K562 (cell line): ENCODE data around the gene NKAIN4. TPM values are rescaled to one million over a fixed set of nuclear protein-coding genes. Genes with fewer than 3 reads are reported as not detected.

Experiments
- ATAC-seq: fragments of 200-7000 bp; cut with Tn5 transposase; 3 replicates; pipeline ENCODE4 v1.9.1; 2020; ENCODE audit warnings: moderate library complexity
- BruUV-seq: library from RNA; stranded (reverse); fragments of 400-500 nt; replicated peaks from 2 replicates; lab custom pipeline; 2021; lab: Mats Ljungman, UMichigan
- CTCF ChIA-PET: fragments of 300-600 bp; formaldehyde crosslinking; extraction: SDS; loops from one replicate; lab custom pipeline; 2021; ENCODE audit warnings: low intra/inter-chr PET ratio; lab: Yijun Ruan, JAX
- POLR2A ChIA-PET: fragments of 300-600, 350-650 bp; sonication (Branson Sonifier 250); formaldehyde crosslinking; extraction: SDS; loops from one replicate; lab custom pipeline; 2021; ENCODE audit warnings: antibody characterized with exemption, inconsistent platforms; lab: Yijun Ruan, JAX
- DNase-seq, 4 experiments: peaks; one replicate each; pipeline versions ENCODE4 v3.0.0 to v3.0.0-alpha.2; 2011 to 2018; ENCODE audit warnings: low spot score in 3 of 4, mixed read lengths in 3 of 4; ENCODE audit errors: extremely low read depth in 1 of 4
- FAIRE-seq: peaks from 2 replicates; lab custom pipeline; 2011; peaks lifted over from hg19 to GRCh38; lab: Jason Lieb, UNC
- H2AFZ ChIP-seq: 2 replicates; pipeline ENCODE4 v1.6.0; 2011; ENCODE audit warnings: low read depth, low read length, control low read depth, inconsistent platforms
- H3K27ac ChIP-seq: fragments of 200-600 bp; 3 replicates; pipeline ENCODE4 v1.8.0; 2011; ENCODE audit warnings: low read depth, mild to moderate bottlenecking, control low read depth, inconsistent platforms, low read length, moderate library complexity, mixed read lengths; ENCODE audit errors: extremely low read depth
- H3K27me3 ChIP-seq, 2 experiments: fragments of 300-600 bp in 1 of 2; 2 replicates in 1 of 2; 3 replicates in 1 of 2; pipeline versions ENCODE4 v1.6.0 to v1.8.0; 2011; ENCODE audit warnings: inconsistent platforms in 2 of 2, low read length in 2 of 2, mild to moderate bottlenecking in 1 of 2, mixed read lengths in 1 of 2, moderate library complexity in 1 of 2; ENCODE audit not compliant: control insufficient read depth in 2 of 2, insufficient read depth in 2 of 2
- H3K36me3 ChIP-seq: fragments of 300-600 bp; 3 replicates; pipeline ENCODE4 v1.8.0; 2011; ENCODE audit warnings: mild to moderate bottlenecking, low read length, inconsistent platforms; ENCODE audit not compliant: control insufficient read depth, insufficient read depth
- H3K4me1 ChIP-seq, 2 experiments: fragments of 200-600 bp in 1 of 2; replicated peaks in 1 of 2; 2 replicates in 1 of 2; 3 replicates in 1 of 2; pipeline versions ENCODE4 v1.5.1 to v1.8.0; 2011; ENCODE audit warnings: inconsistent platforms in 2 of 2, low read length in 2 of 2, mild to moderate bottlenecking in 1 of 2, mixed read lengths in 1 of 2, moderate library complexity in 1 of 2; ENCODE audit not compliant: control insufficient read depth in 2 of 2, insufficient read depth in 2 of 2
- H3K4me2 ChIP-seq: 2 replicates; pipeline ENCODE4 v1.6.1; 2011; ENCODE audit warnings: low read length, control low read depth, inconsistent platforms, mixed read lengths; ENCODE audit not compliant: insufficient read depth
- H3K4me3 ChIP-seq: fragments of 200-600 bp; sonication (generic), shearing (Covaris generic); 2 replicates; pipeline ENCODE4 v1.5.1; 2016; ENCODE audit warnings: control low read depth, inconsistent platforms
- H3K79me2 ChIP-seq: fragments of 200-600 bp; 3 replicates; pipeline ENCODE4 v1.8.0; 2011; ENCODE audit warnings: low read length, inconsistent platforms; ENCODE audit not compliant: control insufficient read depth, insufficient read depth
- H3K9ac ChIP-seq, 2 experiments: 2 replicates each; pipeline versions ENCODE4 v1.6.0 to v1.6.1; 2011; ENCODE audit warnings: low read depth in 2 of 2, low read length in 2 of 2, control low read depth in 1 of 2, inconsistent platforms in 1 of 2, mild to moderate bottlenecking in 1 of 2, mixed read lengths in 1 of 2; ENCODE audit not compliant: insufficient read depth in 1 of 2
- H3K9me1 ChIP-seq: one replicate; pipeline ENCODE4 v1.6.0; 2011; ENCODE audit warnings: inconsistent platforms, mild to moderate bottlenecking, low read length, moderate library complexity; ENCODE audit not compliant: control insufficient read depth, insufficient read depth
- H3K9me3 ChIP-seq: replicated peaks from 2 replicates; pipeline ENCODE4 v1.5.1; 2011; ENCODE audit warnings: low read depth, low read length, inconsistent platforms; ENCODE audit not compliant: control insufficient read depth, insufficient read depth
- H4K20me1 ChIP-seq: replicated peaks from 2 replicates; pipeline ENCODE4 v1.6.1; 2011; ENCODE audit warnings: low read length, inconsistent platforms, mixed read lengths; ENCODE audit not compliant: control insufficient read depth, insufficient read depth
- BHLHE40 ChIP-seq: IDR thresholded peaks from 2 replicates; pipeline ENCODE4 v1.6.1; 2011; ENCODE audit warnings: low read length, improper control_type of control experiment
- BRD4 ChIP-seq: fragments of 200-600 bp; sonication (generic); IDR thresholded peaks from 2 replicates; pipeline ENCODE4 v1.6.1; 2017; ENCODE audit warnings: inconsistent platforms
- CBX5 ChIP-seq: IDR thresholded peaks from 2 replicates; pipeline ENCODE4 v1.6.1; 2014; ENCODE audit warnings: low read depth, borderline replicate concordance
- ETV1 ChIP-seq: fragments of 450-650 bp; conservative IDR thresholded peaks from 2 replicates; pipeline ENCODE4 v1.6.1; 2016; ENCODE audit warnings: missing genetic modification characterization, control low read depth, low read depth, missing compliant biosample characterization
- HIVEP1 ChIP-seq: fragments of 250-450 bp; sonication (Bioruptor Pico); IDR thresholded peaks from 2 replicates; pipeline ENCODE4 v1.4.0; 2020; ENCODE audit warnings: mild to moderate bottlenecking
- IRF2 ChIP-seq: sonication (generic); formaldehyde crosslinking; IDR thresholded peaks from 2 replicates; pipeline ENCODE4 v1.8.1; 2022; ENCODE audit warnings: mild to moderate bottlenecking, missing genetic modification reagents
- KLF10 ChIP-seq: fragments of 250-450 bp; sonication (Bioruptor Pico); IDR thresholded peaks from 2 replicates; pipeline ENCODE4 v1.6.1; 2021; ENCODE audit warnings: matching md5 sums
- ZNF133 ChIP-seq: fragments of 250-450 bp; sonication (Bioruptor Pico); IDR thresholded peaks from 2 replicates; pipeline ENCODE4 v1.4.0; 2020; ENCODE audit warnings: mild to moderate bottlenecking
- ZNF347 ChIP-seq: fragments of 450-650 bp; formaldehyde crosslinking; IDR thresholded peaks from 2 replicates; pipeline ENCODE4 v1.4.0; 2020; ENCODE audit warnings: low read depth, mild to moderate bottlenecking, moderate library complexity
- ZNF583 ChIP-seq: fragments of 250-450 bp; sonication (Bioruptor Pico); IDR thresholded peaks from 2 replicates; pipeline ENCODE4 v1.4.0; 2020
- ZNF75A ChIP-seq: fragments of 450-650 bp; formaldehyde crosslinking; IDR thresholded peaks from 2 replicates; pipeline ENCODE4 v1.4.0; 2020; ENCODE audit warnings: mild to moderate bottlenecking
- WGBS: fragments of 100-300 bp; shearing (Covaris generic); methylation state at CpG from one replicate; pipeline ENCODE4 v1.1.6; 2016; ENCODE audit warnings: low coverage, mixed read lengths; ENCODE audit not compliant: insufficient coverage; ENCODE audit errors: missing lambda C conversion rate; 5-methylcytosine and 5-hydroxymethylcytosine counted together
- in situ Hi-C: fragments of 300-500 bp; cut with MboI; formaldehyde crosslinking; loops from 4 replicates; pipeline ENCODE4 v1.15.0; 2018; ENCODE audit warnings: inconsistent platforms, mixed read lengths
- intact Hi-C: fragments of 100-400 bp; cut with micrococcal nuclease; formaldehyde crosslinking; loops from 2 replicates; pipeline ENCODE4 v1.14.2; 2022
- polyA plus RNA-seq, 8 experiments: library from polyadenylated mRNA; depleted of rRNA in 4 of 8; stranded (reverse) in 5 of 8; unstranded in 3 of 8; fragments of >200 nt; fragmentation: Nextera tagmentation in 2 of 8; fragmentation: Illumina TruSeq in 1 of 8; extraction: Ambion mirVana in 2 of 8; extraction: Trizol in 1 of 8; gene quantifications; 2 replicates each; pipeline versions ENCODE4 v1.2.1 to v1.2.3, GENCODE V29; 2011 to 2014; ENCODE audit warnings: inconsistent platforms in 1 of 8, missing spikeins in 1 of 8
- total RNA-seq, 7 experiments: library from RNA; depleted of rRNA in 6 of 7; stranded (reverse); fragments of >200 nt in 6 of 7; fragmentation: Illumina TruSeq in 2 of 7; extraction: Trizol in 2 of 7; gene quantifications; 2 replicates each; pipeline versions ENCODE4 v1.2.1 to v1.2.3, GENCODE V29; 2011 to 2021; ENCODE audit warnings: low replicate concordance in 1 of 7
- TF ChIP-seq, protein P1 (sequence below), 2 experiments: fragments of 450-650 bp in 1 of 2; sonication (generic) in 1 of 2; formaldehyde crosslinking in 1 of 2; IDR thresholded peaks; 2 replicates each; pipeline versions ENCODE4 v1.7.1 to v1.9.0; 2016 to 2022; ENCODE audit warnings: inconsistent platforms in 1 of 2, mild to moderate bottlenecking in 1 of 2, missing genetic modification reagents in 1 of 2
- TF ChIP-seq, protein P2 (sequence below): sonication (generic); formaldehyde crosslinking; IDR thresholded peaks from 2 replicates; pipeline ENCODE4 v1.8.1; 2022; ENCODE audit warnings: missing genetic modification reagents

NKAIN4 gene
- total and polyA plus RNA-seq, 9 of the 15 experiments (the other 6 are each of a cell fraction or from before 2014, with no cell fraction given): not detected

DNA sequence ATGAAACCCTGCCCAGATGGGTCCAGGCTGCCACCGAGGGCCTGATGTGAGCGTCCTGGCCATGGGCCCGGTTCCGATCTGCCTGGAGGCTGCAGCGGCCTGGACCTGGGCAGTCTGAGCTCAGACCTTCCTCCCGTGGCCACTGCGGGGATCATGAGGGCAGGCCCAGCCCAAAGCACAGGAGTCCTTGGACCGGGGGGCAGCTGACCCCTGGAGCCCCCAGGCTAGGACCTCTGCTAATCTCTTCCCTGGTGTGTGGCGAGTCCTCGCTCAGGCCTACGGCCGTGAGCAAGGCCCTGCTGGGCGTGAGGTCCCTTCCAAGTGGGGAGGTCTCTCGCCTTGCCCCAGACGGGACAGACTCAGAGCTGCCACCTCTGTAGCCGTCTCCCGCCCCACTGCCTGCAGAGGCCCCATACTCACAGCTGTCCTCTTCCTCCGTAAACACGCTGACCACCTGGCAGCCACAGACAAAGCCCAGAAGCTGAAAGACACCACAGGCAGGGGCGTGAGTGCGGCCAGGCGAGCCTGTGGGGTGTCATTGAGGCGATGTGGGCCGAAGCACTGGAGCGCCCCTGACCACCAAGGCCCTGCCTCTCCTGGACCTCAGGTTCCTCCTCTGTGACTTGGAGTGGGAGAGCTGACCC is 10.5 kb downstream of the NKAIN4 start:
- Histone ChIP-seq H3K27me3 (peaks cover 48 to 91% of the 10 kb centered on the region in 2 experiments; a peak in 4 of 5 replicates), H4K20me1 (peaks cover 23% of the 10 kb centered on the region), H3K9me3 (no peaks in the 10 kb centered on the region), H3K27ac (no peak overlapping the region), H3K36me3 (no peaks in the 10 kb centered on the region), H3K9me1 (no peaks in the 10 kb centered on the region), H3K4me3 (no peak overlapping the region), H3K79me2 (no peaks in the 10 kb centered on the region), H2AFZ (no peak overlapping the region), H3K9ac (peak overlapping the region in 1 of 2 experiments; percentile 9; a peak in 1 of 4 replicates), H3K4me2 (no peak overlapping the region), H3K4me1 (peaks cover 0 to 41% of the 10 kb centered on the region in 2 experiments; a peak in 1 of 5 replicates)
- in situ Hi-C loops (no loop called here), intact Hi-C loops (no loop called here)
- FAIRE-seq (no peak), ATAC-seq (no peak), DNase-seq (no peak)
- POLR2A ChIA-PET: interaction anchor here (0.6 kb wide), 3 partner anchors 81 to 319 kb away, joined by 3 to 4 read pairs (median 3); no protein-coding TSS in a partner anchor
- CTCF ChIA-PET: no interaction called here
- no TSS peak for BruUV-seq
- WGBS: 3% methylated on average over 21 of the region's 25 CpGs
- no peak for TF ChIP-seq HIVEP1 (CRISPR knock-in tag)
- TF ChIP-seq, protein P1, sequence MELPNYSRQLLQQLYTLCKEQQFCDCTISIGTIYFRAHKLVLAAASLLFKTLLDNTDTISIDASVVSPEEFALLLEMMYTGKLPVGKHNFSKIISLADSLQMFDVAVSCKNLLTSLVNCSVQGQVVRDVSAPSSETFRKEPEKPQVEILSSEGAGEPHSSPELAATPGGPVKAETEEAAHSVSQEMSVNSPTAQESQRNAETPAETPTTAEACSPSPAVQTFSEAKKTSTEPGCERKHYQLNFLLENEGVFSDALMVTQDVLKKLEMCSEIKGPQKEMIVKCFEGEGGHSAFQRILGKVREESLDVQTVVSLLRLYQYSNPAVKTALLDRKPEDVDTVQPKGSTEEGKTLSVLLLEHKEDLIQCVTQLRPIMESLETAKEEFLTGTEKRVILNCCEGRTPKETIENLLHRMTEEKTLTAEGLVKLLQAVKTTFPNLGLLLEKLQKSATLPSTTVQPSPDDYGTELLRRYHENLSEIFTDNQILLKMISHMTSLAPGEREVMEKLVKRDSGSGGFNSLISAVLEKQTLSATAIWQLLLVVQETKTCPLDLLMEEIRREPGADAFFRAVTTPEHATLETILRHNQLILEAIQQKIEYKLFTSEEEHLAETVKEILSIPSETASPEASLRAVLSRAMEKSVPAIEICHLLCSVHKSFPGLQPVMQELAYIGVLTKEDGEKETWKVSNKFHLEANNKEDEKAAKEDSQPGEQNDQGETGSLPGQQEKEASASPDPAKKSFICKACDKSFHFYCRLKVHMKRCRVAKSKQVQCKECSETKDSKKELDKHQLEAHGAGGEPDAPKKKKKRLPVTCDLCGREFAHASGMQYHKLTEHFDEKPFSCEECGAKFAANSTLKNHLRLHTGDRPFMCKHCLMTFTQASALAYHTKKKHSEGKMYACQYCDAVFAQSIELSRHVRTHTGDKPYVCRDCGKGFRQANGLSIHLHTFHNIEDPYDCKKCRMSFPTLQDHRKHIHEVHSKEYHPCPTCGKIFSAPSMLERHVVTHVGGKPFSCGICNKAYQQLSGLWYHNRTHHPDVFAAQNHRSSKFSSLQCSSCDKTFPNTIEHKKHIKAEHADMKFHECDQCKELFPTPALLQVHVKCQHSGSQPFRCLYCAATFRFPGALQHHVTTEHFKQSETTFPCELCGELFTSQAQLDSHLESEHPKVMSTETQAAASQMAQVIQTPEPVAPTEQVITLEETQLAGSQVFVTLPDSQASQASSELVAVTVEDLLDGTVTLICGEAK (IDR thresholded peaks at IDR 0.05): no peak
- TF ChIP-seq, protein P1 (CRISPR knock-in tag; IDR thresholded peaks at IDR 0.05): no peak
- TF ChIP-seq ZNF347 (CRISPR knock-in tag): no peak
- TF ChIP-seq ZNF75A (CRISPR knock-in tag): no peak
- no peak for TF ChIP-seq ETV1 (tag)
- TF ChIP-seq BRD4: no peak
- no peak for TF ChIP-seq ZNF583 (CRISPR knock-in tag)
- TF ChIP-seq ZNF133: no peak
- TF ChIP-seq BHLHE40: no peak
- TF ChIP-seq, protein P2, sequence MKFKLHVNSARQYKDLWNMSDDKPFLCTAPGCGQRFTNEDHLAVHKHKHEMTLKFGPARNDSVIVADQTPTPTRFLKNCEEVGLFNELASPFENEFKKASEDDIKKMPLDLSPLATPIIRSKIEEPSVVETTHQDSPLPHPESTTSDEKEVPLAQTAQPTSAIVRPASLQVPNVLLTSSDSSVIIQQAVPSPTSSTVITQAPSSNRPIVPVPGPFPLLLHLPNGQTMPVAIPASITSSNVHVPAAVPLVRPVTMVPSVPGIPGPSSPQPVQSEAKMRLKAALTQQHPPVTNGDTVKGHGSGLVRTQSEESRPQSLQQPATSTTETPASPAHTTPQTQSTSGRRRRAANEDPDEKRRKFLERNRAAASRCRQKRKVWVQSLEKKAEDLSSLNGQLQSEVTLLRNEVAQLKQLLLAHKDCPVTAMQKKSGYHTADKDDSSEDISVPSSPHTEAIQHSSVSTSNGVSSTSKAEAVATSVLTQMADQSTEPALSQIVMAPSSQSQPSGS: no peak
- TF ChIP-seq KLF10 (CRISPR knock-in tag): no peak
- no peak for TF ChIP-seq IRF2
- TF ChIP-seq CBX5: no peak
